ENCODE measurements around the gene TMPRSS11A. TPM values are rescaled to one million over a fixed set of nuclear protein-coding genes. Genes with fewer than 3 reads are reported as not detected.

The TMPRSS11A gene, protein sequence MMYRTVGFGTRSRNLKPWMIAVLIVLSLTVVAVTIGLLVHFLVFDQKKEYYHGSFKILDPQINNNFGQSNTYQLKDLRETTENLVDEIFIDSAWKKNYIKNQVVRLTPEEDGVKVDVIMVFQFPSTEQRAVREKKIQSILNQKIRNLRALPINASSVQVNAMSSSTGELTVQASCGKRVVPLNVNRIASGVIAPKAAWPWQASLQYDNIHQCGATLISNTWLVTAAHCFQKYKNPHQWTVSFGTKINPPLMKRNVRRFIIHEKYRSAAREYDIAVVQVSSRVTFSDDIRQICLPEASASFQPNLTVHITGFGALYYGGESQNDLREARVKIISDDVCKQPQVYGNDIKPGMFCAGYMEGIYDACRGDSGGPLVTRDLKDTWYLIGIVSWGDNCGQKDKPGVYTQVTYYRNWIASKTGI
- under 1 TPM in 3 of 12 donors, not detected in 9; 0.05 to 0.11 (median 0.11) TPM for polyA plus RNA-seq (ENCODE audit: insufficient read length in 12 of 12)
- long read RNA-seq, donor 1: 0 reads
- long read RNA-seq, donor 2: 0 reads
- long read RNA-seq, donor 3: 0 reads
- long read RNA-seq, donor 4: 0 reads
- long read RNA-seq, donor 5: 0 reads
- long read RNA-seq, donor 6: 0 reads
- long read RNA-seq, donor 7: 0 reads
- long read RNA-seq, donor 8: 0 reads
- long read RNA-seq, donor 9: 0 reads
- long read RNA-seq, donor 10: 0 reads
- long read RNA-seq, donor 11: 0 reads

DNA sequence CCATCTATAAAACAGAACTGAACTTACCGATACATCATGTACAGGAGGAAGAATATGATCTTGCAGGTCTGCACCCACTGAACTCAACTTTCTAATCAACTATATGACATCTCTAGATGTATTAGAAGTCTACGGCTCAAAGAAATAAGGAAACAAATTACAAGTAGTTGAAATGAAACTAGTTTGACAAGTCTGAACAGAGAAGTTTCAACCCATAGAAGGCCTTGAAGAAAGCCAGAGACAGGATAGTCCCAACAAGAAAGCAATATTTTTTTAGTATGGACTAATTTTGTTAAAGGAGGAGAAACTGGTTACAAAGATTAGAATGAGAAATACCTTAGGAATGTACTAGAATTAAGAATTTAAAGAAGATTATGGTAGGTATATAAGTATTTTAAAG is at the start of gene TMPRSS11A:
Gene TMPRSS11A (minus strand): TSS at position 138 of the 400 bp plus-strand sequence. CDS start 100 bp downstream, at position 38.
- no peak for DNase-seq

DNA sequence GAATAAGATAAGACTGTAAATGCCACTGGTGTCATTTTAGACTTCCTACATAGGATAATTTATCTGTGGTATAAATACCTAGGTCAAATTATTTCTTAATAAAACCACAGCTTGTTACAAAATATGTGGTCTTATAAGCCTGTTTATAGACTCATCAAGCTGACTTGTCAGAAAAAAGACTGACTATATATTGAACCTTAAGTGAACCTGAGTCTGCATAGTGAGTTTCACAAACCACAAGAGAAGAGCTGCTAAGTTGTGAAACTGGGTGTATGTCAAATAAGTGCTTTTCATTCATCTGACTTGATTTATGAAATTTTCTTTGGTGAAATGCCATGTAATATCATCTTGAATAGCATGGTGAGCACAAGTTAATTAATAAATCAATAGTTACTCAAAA is 48.4 kb upstream of the TMPRSS11A start:
- DNase-seq: no peak

DNA sequence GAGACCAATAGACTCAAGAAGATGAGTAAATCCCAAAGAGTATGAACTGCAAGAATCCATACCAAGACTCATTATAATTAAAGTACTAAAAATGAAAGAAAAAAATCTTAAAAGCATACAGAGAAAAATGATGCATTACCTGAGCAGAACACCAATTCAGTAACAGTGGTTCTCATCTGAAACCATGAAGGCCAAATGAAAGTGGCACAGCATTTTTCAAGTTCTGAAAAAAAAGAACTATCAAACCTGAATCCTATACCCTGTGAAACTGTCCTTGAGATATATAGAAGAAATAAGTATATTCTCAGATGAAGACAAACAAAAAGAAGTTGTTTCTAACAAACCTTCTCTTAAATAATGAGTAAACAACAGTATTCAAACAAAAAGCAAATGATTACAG is 39.6 kb upstream of the TMPRSS11A start:
- no peak for DNase-seq

DNA sequence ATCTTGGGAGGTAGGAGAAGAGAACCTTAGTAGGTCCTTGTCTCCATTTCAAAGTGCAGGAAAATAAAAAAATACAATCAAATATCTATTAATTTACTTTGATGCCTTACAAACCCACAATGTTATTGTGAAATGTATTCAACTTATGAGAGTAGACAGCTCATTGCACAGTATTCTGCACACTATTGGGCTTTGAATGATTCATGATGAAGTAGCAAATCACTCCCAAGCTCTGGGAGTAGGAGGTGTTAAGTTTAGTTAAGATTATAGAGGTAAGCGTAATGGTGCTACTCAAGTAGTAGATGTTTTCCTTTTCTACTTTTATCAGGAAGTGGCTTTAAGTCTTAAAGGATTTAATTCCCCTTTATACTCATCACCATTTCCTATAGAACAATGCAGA is 32.8 kb upstream of the TMPRSS11A start:
- DNase-seq: no peak

DNA sequence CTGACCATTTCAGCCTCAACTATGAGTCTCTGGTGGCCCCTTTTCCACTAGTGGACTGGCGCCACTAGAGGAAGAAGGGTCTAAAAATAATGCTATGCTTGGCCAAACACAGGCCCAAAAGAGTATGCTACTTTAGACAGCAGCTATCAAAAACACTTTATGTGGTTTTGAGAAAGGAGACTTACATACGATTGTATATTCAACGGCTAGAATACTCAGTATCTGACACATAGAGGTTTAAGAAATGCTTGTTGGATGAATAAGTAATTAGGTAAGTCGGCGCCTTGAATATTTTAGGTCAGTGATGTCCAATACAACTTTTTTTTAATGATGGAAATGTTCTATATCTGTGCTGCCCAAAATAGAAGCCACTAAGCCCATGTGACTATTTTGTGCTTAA is 25.7 kb upstream of the TMPRSS11A start:
- no peak for DNase-seq

DNA sequence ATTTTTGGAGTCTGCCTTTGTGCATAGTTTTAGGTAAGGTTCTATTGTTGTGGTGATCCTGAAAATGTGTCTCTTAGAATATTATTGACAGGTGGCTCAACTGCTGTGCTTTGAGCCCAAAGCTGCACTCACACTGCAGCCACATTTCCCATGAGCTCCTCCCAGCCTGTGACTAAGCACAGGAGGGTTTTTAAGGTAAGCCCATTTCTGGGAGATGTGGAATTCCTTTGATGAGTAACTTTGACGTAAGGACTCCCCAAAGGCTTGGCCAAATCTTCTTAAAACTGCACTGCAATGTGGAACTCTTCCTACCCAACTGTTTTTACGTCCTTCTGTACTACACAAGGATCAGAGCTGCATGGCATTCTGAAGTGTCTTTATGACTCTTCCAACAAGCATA is 20.0 kb upstream of the TMPRSS11A start:
- DNase-seq: no peak

DNA sequence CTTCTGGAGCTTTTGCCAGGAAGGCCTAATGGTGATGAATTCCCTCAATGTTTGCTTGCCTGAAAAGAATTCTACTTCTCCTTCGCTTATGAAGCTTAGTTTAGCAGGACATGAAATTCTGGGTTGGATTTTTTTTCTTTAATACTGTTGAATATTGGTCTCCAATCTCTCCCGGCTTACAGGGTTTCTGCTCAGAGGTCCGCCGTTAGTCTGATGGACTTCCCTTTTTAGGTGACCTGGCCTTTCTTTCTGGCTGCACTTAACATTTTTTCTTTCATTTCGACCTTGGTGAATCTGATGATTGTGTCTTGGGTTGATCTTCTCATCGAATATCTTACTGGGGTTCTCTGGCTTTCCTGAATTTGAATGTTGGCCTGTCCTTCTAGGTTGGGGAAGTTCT is 17.2 kb upstream of the TMPRSS11A start:
- no peak for DNase-seq

DNA sequence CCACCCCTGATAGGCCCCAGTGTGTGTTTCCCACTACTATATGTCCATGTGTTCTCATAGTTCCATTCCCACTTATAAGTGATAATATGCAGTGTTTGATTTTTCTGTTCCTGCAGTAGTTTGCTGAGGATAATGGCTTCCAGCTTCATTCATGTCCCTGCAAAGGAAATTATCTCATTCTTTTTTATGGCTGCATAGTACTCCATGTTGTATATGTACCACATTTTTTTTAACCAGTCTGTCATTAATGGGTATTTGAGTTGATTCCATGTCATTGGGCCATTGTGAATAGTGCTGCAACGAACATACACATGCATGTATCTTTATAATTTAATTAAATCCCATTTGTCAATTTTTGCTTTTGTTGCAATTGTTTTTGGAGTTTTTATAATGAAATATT is 10.3 kb upstream of the TMPRSS11A start:
- no peak for DNase-seq

DNA sequence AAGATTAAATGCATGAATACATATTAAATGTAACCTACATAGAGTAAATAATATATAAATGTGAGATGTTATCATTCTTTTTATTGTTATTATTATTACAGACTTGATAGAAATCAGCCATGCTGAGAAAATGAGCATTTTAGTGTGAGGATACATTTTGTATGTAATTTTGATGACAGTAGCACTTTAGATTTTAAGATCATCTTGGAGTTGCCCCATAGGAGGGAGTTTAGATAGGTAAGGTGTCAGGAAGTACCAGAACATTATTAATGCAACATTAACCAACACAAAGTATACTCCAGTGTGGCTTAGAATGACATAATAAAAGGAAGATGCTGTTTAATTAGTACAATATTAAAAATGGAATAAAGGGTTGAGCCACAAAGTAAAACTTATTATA is 8.4 kb downstream of the TMPRSS11A start:
- DNase-seq: no peak

DNA sequence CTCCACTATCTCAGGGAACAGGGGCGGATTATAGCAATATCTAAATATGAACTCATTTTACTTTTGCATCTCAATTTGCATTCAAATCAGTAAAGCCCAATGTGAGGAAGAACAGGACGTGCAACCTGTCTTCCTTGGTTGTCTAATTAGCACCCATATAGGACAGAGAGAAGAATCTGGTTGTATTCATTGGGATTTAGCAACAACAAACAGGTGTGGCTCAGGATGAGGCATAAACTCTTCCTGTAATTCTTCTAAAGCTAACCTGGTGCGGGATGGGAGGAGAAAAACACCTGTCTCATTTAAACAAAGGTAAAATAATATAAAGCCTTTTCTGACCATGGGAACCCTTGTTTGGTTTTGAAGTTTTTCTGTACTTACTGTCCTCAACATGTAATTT is 22.2 kb downstream of the TMPRSS11A start:
- DNase-seq: no peak

DNA sequence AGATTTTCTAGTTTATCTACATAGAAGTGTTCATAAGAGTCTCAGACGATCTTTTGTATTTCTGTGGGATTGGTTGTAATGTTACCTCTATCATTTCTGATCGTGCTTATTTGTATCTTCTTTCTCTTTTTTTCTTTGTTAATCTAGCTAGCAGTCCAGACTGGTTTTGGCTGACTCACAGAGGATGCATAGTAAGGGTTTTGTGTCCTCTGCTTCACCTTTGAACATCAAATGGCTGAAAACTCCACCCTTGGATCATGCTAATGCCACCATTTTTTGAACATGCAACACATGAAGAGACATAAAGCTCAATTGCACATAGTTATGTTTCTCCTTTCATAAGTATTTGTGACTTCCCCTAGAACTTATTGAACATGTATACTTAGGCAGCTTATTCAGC is 22.8 kb downstream of the TMPRSS11A start:
- no peak for DNase-seq

DNA sequence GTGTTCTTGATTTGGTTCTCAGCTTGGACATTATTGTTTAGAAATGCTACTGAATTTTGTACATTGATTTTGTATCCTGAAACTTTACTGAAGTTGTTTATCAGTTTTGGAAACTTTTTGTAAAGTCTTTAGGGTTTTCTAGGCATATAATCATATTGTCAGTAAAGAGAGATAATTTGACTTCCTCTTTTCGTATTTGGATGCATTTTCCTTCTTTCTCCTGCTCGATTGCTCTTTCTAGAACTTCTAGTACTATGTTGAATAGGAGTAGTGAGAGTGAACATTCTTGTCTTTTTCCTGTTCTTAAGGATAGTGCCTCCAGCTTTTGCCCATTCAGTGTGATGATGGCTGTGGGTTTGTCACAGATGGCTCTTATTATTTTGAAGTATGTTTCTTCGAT is 24.1 kb downstream of the TMPRSS11A start:
- no peak for DNase-seq

DNA sequence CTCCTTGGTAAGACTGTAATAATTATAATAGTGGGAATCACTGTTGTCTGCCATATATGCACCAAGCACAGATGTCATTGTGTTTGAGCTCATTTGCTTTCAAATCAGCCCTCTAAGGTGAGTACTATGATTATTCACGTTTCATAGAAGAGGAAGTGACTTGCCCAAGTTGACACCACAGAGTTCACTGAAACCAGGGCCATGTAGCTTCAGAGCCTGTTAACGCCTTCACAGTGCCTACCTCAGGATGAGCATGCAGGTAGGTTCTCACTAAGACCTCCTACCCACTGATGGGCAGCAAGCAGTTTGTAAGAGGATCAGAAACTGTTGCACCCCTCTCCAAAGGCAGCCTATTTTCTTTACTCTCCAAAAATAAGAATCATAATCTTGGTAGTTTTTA is 27.4 kb downstream of the TMPRSS11A start:
- no peak for DNase-seq

DNA sequence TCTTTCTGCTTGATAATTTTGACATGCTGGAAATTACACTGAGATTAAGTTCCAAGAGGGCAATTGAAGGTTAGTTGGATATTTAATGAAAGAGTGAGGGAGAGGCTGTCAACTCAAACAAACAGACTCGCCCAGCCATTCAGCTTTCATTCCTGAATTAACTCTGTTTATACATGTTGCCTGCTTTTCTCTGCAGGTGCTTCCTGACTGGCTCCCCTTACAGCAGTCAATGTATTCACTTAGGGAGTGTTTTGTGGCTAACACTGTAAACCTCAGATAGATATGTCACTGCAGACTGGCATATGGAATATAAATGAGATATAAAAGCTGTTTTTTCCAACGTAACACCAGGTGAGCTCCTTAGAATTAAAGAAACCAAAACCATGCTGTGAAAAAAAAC is 28.7 kb downstream of the TMPRSS11A start:
- no peak for DNase-seq

DNA sequence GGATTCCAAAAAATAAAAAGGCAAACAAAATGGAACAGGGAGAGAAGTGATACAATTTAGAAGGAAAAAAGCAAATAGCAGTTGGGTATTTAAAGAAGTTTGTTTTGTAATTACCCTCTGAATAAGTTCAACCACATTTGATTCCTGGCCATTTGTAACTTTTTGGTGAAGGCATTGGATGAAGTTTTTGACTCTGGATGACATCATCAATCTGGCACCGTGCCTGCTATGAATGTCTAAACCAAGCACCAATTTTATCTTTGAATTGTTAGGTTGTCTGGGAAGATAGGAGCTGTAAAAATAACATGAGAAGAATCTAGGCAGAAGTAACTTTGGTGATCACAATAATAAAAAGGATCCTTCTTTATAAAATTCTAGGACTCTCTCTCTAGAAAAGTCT is 29.5 kb downstream of the TMPRSS11A start:
- no peak for DNase-seq

DNA sequence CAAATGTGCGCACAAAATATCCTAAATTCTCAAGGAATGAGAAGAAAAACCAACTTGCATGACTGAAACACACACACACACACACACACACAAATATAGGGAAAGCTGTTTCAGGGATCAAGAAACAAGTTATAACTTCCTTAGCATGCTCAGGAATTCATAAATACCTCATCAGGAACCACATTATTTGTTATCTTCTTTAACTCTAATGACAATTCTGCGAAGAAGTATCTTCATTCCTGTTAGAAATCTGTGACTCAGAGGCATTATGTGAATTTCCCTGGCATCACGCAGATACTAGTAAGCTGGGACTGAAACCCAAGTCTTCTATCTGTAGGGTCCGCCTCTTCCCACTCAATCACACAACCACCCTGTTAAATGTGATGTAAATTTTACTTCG is 30.3 kb downstream of the TMPRSS11A start:
- DNase-seq: no peak

DNA sequence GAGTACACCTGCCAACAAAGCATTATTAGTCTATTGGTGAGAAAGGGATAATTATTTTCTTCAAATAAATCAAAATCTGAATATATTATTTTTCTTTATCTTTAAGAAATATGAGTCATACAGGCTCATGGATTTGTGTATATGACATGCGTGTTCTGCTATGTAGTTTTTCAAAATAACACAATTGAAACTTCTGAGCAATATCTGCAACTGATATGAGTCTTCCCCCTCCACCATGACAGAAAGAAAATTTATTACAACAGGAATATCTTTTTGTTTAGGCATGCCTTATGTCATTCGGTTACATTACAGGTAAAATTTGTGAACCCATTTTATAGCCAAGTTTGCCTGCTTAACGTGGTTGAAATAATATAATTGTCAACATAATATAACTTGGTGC is 32.0 kb downstream of the TMPRSS11A start:
- DNase-seq: no peak

DNA sequence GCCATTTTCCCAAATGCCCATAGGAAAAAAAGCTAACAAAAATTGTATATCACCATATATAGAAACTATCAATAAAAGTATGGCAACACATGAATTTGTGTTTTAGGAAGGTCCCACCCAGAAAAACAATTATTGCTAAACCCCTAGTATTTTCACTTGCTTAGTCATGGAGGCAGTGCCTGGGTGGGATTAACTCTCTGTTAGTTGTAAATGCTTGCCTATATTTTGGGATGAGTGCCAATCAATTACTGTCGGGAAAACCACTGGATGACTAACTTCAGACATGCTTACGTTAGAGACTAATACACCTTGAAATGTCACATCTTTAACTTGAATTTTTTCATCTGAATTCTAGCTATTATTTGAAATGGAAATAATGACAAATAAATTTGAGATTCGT is 33.9 kb downstream of the TMPRSS11A start:
- DNase-seq: no peak

DNA sequence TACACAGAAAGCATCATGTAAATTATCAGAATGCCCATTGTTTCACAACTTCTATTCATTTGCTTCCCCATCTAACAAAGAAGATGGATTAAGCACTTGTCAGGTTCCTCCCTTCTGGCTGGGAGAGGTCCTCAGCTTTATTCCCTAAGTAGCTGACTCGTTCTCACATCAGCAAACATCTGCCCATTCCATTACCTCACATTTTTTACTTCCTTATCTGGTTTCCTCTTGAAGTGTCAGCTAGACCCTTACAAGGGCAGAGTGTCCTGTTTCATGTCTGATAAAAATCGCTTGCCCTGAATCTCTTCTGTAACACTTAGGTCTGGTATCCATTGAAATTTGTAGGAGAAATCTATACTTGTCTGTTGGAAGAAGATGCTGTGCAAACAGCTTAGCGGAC is 34.7 kb downstream of the TMPRSS11A start:
- DNase-seq: peak; percentile 11

DNA sequence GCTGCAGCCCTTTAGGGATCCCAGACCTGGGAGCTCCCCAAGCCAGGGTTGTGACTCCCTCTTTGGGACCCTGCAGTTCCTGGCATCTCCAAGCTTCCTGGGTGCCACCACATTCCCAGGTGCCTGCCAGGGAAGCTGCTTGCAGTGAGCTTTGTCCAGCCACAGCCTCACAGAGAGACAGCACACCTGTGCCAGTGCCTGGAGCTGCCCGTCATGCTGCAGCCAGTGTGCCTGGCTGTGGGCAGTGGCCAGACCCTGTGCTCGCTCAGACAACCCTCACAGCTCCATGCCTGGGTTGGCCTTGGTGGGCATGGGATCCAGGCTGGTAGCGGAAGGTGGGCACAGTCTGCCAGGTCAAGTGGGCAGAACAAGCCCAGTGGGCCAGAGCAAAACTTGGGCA is 36.0 kb downstream of the TMPRSS11A start:
- no peak for DNase-seq

DNA sequence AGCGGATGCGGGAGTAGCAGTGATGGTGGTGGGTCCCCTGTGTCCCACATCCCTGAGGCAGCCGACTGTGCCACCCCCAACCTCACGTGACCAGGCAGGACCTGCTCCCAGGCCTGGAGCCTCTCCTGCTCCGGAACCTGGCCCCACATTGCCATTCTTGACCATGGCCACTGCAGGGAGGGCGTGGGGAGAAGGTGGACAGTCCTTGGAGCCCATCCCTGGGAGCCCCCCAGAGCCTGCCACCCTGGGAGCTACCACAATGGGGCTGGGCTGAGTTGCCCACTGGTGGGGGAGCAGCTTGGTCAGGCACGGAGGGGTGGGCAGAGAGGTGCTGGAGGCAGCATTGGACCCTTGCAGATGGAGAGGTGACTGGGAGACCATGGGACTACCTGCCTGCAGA is 36.8 kb downstream of the TMPRSS11A start:
- DNase-seq: no peak

DNA sequence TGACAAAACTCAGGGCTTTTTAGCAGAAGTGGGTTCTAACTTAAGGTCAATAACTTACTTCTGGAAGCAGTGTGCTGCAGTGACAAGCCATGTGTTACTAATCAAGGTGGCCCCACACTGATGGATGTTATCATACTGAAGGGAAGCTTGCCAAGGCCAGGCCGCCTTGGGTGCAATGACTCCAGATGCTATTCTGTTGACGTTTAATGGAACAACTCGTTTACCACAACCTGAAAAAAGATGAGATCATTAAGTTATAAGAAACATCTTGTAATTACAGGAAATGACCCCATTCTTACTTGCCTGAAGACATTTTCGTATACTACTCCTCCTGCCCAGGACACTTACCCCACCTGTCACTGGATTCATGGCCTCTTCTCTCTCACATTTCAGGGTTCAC is 40.6 kb downstream of the TMPRSS11A start:
- peak; percentile 17 for DNase-seq

DNA sequence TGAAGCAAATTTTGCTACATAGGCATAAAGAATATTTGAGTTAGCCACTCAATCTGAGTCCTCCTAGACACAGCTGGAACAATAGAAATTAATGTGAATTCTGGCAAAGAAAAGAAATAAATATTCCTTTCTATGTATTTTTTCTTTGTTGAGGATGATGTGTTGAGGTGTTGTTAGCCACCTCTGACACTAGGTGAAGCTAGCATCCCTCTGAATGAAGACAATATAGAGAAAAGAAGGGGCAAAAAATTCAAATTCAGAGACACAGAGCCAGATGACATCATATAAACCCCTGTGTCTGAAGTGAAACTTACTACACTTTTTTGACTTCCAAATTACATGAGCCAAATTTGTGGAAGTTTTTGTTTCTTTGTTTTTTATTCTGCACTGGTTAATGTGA is 44.9 kb downstream of the TMPRSS11A start:
- DNase-seq: no peak

Data from muscle of arm (tissue), 14 donors.